Loucy (cell line): Measurements from ENCODE around the gene LOXL1.

ENCODE experiments used
- CTCF ChIP-seq: fragments of 200-600 bp; sonication (generic); conservative IDR thresholded peaks from 2 replicates; pipeline ENCODE4 v1.5.1; 2014; ENCODE audit warnings: mild to moderate bottlenecking, antibody characterized with exemption, low read length
- EZH2phosphoT487 ChIP-seq: fragments of 200-600 bp; IDR thresholded peaks from 2 replicates; pipeline ENCODE4 v1.6.1; 2018; ENCODE audit warnings: antibody characterized with exemption, mild to moderate bottlenecking, moderate library complexity, borderline replicate concordance

DNA sequence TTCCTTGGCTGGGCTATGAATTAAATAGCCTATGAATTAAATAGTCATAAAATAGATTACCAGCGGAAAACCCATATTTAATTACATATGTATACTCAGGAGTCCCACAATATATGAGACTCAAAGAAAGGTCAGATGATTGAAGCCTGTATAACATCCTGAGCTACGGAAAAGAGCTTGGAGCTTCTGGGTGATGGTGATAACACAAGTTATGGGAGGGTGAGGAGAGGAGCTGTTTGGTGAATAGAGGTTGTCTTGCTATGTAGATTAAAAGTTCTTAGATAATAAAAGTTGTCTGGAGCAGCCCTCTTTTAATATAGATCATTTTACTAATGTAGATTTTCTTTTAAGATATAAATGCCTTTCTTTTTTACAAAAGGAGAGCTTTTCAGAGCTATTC lies 70.0 kb downstream of the LOXL1 start:
- TF ChIP-seq CTCF, result no peak
- TF ChIP-seq EZH2phosphoT487, result no peak
